Activated T-helper 1 cell treated with Interleukin-2 at 50 U/mL for 16 hours (primary cell): ENCODE results near the gene EXOC6.
"Not testable (repeated sequence)": the region's sequence is repeated elsewhere in the genome, so short reads cannot be mapped to it uniquely, and the experiment has no call there.

Experiments
- DNase-seq: peaks from one replicate; pipeline ENCODE4 v3.0.0-alpha.2; 2020; ENCODE audit warnings: low read depth

EXOC6 gene

DNA sequence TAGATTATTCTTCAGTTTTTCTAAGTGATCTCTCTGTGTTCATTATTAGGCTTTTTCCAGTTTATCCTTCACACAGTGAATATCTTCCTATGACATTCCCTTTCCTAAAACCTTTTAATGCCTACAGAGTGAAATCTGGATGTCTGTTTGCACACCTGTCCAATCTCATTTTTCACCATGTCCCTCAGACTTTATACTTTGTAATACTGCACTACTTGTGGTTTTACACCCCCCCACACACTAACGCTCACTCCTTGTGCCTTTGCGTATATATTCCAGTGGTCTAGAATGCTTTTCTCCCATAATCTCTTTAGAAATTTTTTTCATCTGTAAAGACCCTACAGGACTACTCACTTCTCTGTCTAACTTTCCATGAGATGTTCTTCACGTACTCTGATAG is 98.2 kb downstream of the EXOC6 start:
- DNase-seq = no peak

DNA sequence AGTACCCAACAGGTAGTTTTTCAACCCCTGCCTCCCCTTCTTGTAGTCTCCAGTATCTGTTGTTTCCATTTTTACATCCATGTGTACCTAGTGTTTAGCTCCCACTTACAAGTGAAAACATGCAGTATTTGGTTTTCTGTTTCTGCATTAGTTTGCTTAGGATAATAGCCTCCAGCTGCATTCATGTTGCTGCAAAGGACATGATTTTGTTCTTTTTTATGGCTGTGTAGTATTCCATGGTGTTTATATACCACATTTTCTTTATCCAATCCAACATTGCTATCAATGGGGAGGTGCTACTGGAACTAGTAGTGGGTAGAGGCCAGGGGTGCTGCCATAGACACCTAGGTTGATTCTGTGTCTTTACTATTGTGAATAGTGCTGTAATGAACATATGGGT is 104.3 kb downstream of the EXOC6 start:
- DNase-seq = not testable (repeated sequence)

- DNase-seq = no peak
These were observed 109.1 kb downstream of the EXOC6 start for GRCh38 chr10:92957223-92958010.

GRCh38 chr10:92961638-92962037 is 113.3 kb downstream of the EXOC6 start:
- DNase-seq = no peak

DNA sequence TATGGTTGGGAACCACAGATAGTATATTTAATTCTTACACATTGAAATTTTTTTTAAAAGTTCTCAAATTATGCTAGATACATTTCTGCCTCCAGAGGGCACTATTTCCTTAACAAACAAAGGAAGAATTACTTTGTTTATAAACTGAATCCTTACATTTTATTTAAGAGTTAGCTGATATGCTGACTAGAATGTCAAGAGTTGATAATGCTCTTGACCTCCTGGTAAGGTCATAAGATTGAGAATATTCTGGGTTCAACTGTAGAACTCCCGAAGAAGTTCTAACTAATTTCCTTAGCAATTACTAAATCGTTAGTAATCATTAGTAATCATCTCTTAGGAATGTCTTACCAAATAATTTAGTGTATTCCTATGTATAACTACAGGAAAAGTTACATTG is 117.0 kb downstream of the EXOC6 start:
- no peak for DNase-seq

- no peak for DNase-seq
These were observed 119.3 kb downstream of the EXOC6 start for GRCh38 chr10:92967641-92968040.

DNA sequence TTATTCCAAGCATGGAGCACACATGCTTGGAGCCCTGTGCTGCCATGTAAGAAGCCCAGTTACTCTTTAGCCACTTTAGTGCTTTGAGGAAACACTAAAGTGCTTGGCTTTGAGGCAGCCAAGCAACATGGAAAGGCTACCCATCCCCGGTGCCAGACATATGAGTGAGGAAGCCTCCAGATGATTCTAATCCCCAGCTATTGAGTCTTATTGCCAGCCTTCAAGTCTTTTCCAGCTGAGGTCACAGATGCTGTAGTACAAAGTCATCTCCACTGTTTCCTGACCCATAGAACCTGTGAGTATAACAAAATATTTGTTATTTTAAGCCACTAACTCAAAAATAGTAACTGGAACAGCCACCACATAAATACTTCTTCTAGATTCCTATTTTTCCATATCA is 120.8 kb downstream of the EXOC6 start:
- no peak for DNase-seq

DNA sequence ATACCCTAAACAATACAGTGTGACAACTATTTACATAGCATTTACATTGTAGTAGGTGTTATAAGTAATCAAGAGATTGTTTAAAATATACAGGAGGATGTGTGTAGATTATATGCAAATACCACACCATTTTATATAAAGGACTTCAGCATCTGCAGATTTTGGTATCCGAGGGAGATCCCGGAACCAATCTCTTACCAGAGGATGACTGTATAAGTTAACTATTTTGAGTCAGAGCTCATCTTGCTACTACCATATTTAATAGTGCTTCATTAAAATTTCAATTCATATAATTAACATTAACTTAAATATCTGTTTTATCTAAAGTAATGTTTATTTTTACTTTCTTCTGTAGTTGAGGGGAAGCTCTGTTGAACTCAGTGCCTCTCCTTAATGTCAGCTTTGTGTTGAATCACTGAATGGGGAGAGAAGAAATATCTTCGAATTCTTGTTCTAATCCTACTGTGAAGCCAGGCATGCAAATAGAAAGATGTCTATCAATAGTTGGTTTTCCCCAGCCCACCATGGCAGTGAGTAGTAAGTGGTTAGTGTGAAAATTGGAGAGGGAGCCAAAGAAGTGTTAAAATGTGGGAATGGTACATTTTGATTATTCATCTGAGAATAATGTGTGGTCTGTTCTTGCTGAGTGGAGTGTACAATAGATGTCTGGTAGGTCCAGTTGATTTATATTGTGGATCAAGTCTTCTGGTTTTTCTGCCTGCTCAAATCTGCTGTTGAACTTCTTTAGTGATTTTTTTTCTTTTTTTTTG is 122.2 kb downstream of the EXOC6 start:
- no peak for DNase-seq

- DNase-seq = no peak
These were observed 123.9 kb downstream of the EXOC6 start for GRCh38 chr10:92972066-92972870.

- no peak for DNase-seq
These were observed 124.6 kb downstream of the EXOC6 start for GRCh38 chr10:92972886-92973285.

GRCh38 chr10:92976278-92976677 is 128.0 kb downstream of the EXOC6 start:
- DNase-seq = not testable (repeated sequence)

DNA sequence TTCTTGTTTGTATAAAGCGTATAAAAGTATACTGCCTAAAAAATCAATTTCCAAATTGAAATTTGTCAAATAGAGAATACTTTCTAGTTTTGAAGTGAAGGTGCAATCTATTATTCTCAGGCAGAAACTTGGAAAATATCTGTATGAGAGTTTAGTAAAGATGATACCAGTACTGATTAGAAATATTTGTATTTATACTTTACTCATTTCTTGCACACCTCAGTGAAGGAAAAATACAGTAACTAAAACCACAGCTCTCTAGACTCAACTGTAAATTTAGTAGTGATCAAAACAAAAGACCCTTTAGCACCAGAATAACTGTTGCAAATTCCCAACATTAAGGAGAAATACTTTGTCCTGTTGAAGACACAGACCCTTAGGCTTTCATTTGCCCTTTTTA is 140.9 kb downstream of the EXOC6 start:
- DNase-seq = no peak

- DNase-seq = no peak
These were observed 142.3 kb downstream of the EXOC6 start for GRCh38 chr10:92990615-92991014.

- DNase-seq = no peak
These were observed 143.2 kb downstream of the EXOC6 start for GRCh38 chr10:92991513-92991912.

DNA sequence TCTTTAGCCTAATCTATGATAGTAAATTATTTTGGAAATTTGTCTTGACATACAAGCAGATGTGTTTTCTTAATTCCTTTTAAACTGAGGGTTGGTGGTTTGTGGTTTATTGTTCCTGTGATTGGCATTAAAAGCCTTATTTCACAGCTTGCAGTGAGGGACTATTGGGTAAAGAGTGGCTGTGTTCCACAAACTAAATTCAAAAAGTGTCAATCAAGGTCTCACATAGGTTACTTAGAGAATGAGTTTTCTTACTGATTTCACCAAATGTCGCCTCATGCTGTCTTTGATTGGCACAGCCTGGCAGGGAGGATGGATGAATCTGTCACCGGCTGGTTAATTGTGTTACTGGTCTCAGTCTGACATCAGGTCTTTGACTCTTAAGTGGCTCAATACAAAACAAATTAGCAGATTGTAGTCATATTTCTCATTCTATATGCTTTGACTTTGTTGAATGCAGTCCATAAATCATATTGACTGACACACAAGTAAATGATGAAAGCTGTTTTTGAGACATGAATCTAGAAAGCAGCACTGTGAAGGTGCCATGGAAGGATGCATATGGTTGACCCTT is 145.5 kb downstream of the EXOC6 start:
- no peak for DNase-seq

- DNase-seq = no peak
These were observed 147.2 kb downstream of the EXOC6 start for GRCh38 chr10:92995509-92995908.

DNA sequence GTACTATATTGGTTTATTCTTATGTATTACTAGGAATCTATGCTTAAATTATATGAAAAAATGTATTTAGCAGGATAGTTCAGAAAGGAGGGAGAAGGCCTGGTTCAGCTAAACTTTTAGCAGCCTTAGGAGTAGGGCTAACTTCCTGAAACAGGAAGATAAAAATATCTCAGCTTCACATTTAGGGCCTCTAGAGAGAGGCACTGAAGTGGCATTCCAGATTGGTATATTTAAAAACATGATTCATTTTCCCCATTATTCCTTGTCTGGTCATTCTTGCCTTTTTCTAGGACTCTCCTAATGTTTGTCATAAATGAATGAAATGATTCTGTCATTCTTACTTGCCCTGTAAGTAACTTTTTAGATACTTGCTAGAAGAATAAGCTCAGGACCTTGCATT is 149.3 kb downstream of the EXOC6 start:
- no peak for DNase-seq

DNA sequence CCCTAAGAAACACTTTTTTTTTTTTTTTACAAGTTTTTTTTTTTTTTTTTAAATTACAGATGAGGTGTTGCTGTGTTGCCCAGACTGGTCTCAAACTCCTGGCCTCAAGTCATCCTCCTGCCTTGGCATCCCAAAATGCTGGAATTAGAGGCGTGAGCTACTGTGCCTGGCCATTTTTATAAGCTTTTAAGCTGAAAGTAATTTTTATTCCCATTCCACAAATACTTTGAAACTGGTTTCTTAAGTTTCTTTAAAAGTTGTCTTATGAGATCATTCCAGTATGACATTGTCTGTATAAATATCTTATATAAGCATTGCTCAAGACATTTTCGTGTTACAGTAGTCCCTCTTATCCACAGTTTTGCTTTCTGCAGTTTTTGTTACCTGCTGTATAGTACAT is 150.9 kb downstream of the EXOC6 start:
- no peak for DNase-seq

- DNase-seq = no peak
These were observed 158.2 kb downstream of the EXOC6 start for GRCh38 chr10:93006435-93007039.

DNA sequence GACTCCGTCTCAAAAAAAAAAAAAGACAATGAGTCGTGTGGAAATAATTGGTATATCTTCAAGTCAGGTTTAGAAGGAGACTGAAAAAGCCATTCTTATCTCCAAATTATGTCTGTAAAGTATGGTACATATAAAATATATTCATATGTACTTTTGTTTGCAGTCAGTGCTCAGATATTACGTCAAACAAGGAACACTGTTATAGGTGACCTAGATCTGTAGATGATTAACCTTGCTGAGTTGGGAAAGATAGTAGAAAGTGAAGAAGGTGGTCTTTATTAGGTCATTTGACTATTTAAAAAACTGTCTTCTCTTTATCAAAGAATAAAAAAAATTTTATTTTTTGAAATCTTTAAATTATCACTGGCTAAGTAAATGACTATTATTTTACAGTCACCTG is 167.4 kb downstream of the EXOC6 start:
- DNase-seq = no peak

- DNase-seq = no peak
These were observed 174.8 kb downstream of the EXOC6 start for GRCh38 chr10:93023013-93023650.
